ENCODE results near the gene PNMA8B.
A peak's percentile ranks its signal among the peaks of the same experiment; 100 is the strongest.

PNMA8B gene

GRCh38 chr19:46486358-46486757 is 9.3 kb downstream of the PNMA8B start:
- no peak for DNase-seq

- DNase-seq: no peak
Measured at GRCh38 chr19:46484656-46485055, 11.0 kb downstream of the PNMA8B start.

GRCh38 chr19:46482631-46483030 is 13.0 kb downstream of the PNMA8B start:
- no peak for DNase-seq

GRCh38 chr19:46481947-46482346 is 13.7 kb downstream of the PNMA8B start:
- DNase-seq: no peak

- DNase-seq: no peak
Measured at GRCh38 chr19:46481223-46481848, 14.3 kb downstream of the PNMA8B start.

DNA sequence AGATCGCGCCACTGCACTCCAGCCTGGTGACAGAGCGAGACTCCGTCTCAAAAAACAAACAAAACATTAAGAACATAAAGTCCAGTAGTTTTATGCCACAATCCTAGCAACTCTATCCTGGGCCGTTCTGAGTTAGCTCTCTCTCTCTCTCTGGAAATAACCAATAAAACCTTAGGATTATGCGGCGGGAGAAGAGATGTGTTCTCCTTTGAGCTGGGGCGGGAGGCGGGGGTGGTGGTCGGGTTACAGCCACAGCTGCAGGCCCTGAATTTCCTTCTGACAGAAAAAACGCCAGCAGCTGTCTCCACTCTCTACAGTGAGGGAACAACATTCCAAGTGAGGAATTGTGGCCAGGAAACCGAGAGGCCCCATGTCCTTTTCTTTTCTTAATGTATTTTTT is 15.3 kb downstream of the PNMA8B start:
- no peak for DNase-seq

- DNase-seq: peak in 1 of 2 donors; percentile 25
Measured at GRCh38 chr19:46478356-46478986, 17.2 kb downstream of the PNMA8B start.

GRCh38 chr19:46475986-46476385 is 19.7 kb downstream of the PNMA8B start:
- DNase-seq: no peak

DNA sequence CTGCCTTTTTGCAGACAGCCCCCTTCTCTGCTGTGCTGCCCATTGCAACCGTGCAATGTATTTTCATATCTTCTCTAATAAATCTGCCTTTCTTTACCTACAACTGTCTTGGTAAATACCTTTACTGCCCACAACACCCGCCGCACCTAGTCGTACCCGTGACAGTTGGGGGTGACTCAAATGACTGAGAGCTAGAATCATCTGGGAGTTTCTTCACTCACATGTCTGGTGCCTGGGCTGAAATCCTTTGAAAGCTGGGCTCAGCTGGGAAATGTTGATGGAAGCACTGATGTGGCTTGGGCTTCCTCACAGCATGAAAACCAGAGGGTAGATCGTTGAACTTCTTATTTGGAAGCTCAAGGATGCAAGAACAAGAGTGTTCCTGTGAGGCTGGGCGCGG is 21.5 kb downstream of the PNMA8B start:
- DNase-seq: no peak

DNA sequence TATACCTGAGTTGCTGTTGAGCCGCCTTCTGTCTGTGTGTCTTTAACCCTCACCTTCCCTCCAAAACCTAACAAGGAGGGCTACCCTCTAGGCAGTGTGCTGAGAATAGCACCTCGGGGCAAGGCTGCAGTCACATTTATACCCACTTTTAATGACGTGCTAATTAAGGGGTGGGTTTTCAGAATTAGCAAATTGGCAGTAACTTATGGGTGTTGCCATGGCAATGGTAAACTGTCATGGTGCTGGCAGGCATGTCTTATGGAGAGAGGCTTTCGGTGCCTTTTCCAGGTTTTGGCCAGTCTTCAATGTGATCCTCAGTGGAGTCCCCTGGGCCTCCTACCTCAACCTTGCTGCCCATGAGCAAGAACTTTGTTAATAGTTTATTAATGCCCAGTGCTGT is 23.1 kb downstream of the PNMA8B start:
- no peak for DNase-seq

GRCh38 chr19:46471811-46472543 is 23.7 kb downstream of the PNMA8B start:
- no peak for DNase-seq

- no peak for DNase-seq
Measured at GRCh38 chr19:46471116-46471733, 24.4 kb downstream of the PNMA8B start, which contains the start of gene PNMA8A. Gene PNMA8A (minus strand): TSS chr19:46471563. CDS start chr19:46471035, 528 bp downstream.

- DNase-seq: no peak
Measured at GRCh38 chr19:46470376-46470775, 25.3 kb downstream of the PNMA8B start.

DNA sequence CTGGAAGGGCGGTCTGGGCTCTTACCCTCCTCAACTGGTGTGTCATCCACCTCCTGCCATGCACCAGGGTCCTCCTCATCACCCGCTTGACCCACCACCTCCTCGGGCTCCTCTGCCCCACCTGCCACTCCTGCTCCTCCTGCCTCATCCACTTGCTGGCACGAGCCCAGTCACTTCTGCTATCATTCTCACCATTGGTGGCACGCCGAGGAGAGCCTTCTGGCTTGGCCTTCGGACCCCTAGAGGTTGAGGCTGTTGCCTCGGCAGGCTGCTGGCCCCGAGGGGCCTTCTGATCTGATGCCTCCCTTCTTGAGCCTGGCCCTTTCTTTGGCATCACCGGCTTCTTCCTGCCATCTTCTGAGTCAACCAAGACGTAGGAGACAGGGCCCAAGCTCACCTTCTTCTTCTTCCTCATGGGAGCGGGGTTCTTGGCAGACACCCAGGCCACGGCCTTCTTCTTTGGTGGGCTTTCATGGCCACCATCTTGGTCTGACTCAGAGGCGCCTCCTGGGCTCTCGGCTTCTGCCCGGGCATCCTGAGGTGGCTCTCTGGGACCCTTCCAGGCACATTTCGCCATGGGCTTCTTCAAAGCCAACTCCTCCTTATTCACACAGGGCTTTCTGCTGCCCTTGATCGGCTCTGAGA is 26.0 kb downstream of the PNMA8B start:
- no peak for DNase-seq

DNA sequence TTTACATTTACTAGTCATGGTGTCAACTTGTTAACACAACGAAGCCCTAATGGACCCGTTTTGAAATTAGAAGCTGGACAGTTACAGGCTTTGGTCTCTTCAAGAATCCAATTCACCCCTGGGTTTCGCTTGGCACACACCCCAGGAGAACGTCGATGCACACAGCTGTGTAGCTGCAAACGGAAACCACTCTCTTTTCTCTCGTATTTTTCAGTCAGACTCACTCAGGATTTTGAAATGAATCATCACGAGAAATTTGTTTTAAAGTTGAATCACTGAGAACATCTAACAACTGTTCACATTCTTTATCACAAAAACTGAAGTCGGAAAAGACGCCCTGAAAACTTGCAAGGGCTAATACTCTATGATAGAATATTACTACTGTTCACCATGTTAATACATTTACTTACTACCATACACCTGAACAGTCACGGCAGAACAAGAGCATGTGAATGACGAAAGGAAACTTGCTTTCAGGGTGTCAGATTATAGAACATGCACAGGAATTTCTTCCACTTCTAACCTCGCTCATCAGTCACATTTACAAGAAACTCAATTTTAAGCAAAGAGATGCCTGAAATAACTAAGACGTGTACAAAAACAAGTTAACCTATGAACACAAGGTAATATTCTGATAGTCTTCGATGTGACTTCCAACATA is 29.0 kb downstream of the PNMA8B start:
- DNase-seq: no peak

- no peak for DNase-seq
Measured at GRCh38 chr19:46463516-46463915, 32.2 kb downstream of the PNMA8B start.

DNA sequence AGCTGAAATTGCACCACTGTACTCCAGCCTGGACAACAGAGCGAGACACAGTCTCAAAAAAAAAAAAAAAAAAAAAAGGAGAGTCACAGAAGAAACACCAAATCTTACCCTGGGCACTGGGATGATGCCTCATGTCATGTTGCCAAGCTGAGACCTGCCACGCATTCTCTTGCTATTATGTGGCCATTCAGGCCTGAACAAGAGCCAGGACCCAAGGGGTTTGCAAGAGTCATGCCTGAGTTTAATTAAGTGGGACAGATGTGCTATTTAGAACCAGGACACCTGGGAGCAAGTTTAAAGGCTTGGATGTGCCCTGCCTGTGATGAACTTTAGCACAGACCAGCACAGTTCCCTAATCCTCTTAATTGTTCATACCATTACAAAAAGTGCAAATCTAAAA is 34.1 kb downstream of the PNMA8B start:
- no peak for DNase-seq

DNA sequence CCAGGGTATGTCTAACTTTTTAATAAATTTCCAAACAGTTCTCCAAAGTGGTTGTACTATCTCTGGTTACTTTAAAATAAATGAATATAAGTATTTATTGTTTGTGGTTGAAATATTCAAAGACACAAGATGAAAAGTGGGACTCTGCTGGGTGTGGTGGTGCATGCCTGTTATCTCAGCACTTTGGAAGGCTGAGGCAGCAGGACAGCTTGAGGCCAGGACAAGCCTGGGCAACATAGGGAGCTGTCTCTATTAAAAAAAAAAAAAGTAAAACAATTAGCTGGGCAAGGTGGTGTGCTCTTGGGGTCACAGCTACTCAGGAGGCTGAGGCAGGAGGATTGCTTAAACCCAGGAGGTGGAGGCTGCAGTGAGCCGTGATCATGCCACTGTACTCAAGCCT is 34.7 kb downstream of the PNMA8B start:
- DNase-seq: no peak

DNA sequence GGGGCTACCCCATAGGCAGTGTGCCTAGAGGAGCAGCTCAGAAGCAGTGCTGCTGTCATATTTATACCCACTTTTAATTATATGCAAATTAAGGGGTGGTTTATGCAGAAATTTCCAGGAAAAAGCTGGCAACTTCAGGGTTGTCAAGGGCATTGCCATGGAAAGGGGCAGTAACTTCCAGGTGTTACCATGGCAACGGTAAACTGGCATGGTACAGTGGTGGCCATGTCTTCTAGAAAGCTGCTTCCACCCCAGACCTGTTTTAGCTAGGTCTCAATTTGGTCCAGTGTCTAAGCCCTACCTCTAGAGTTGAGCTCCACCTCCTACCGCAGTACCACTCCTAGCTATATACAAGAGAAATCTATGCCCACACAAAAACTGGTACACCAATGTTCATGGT is 35.6 kb downstream of the PNMA8B start:
- no peak for DNase-seq

GRCh38 chr19:46456930-46457329 is 38.7 kb downstream of the PNMA8B start:
- DNase-seq: no peak

DNA sequence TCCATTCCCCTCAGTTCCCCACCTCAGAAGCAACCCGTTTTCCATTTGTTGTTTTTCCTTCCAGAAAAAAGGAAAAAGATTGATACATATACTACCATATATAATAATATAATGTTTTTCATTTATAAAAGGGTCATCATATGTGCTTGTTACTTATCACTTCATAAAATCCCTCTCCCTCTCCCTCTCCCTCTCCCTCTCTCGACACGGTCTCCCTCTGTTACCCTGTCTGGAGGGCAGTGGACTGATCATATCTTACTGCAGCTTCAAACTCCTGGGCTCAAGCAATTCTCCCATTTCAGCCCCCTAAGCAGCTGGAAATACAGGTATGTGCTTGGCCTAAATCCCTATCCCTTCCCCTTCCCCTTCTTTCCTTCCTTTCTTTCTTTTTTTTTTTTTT is 41.4 kb downstream of the PNMA8B start:
- no peak for DNase-seq

DNA sequence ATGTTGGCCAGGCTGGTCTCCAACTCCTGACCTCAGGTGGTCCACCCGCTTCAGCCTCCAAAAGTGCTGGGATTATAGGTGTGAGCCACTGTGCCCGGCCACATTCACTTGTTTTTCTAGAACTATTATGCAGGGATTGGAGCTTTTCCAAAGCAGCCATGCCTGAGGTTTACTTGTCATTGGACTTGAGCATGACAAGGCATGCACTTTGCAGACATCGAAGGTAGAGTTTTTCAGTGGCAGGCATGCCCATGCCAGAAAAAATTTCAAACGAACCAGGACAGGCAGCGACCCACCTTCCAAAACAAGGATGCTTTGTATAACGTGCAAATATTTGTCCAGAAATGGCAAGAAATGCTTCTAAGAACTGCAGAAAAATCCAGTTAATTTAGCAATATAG is 42.0 kb downstream of the PNMA8B start:
- DNase-seq: no peak

- DNase-seq: no peak
Measured at GRCh38 chr19:46452186-46452585, 43.5 kb downstream of the PNMA8B start.

Data from CD4-positive, alpha-beta T cell treated with Interferon alpha-2 for 1 hour (primary cell).